NCI-H128 (cell line): ENCODE measurements around the gene RABGAP1L.

Experiments
- DNase-seq: peaks from one replicate; lab custom pipeline; 2025; ENCODE audit not compliant: unreplicated experiment; lab: John Stamatoyannopoulos, UW

The RABGAP1L gene

GRCh38 chr1:174911606-174912005, 752.3 kb downstream of the RABGAP1L start:
- no peak for DNase-seq

DNA sequence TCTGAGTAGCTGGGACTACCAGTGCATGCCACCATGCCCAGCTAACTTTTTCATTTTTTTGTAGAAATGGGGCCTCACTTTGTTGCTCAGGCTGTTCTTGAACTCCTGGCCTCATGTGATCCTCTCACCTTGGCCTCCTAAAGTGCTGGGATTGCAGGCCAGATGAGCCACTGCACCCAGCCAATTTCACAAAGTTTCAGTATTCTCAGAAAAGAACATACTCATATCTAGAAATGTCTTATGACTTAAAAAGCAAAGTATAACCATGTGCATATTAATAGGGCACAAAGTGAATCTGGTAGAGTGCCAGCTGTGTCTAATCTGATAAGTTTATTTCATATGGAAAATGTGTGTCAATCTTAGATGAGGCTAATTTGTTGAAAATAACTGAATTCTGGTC, 752.9 kb downstream of the RABGAP1L start:
- DNase-seq = no peak

GRCh38 chr1:174913225-174913903, 754.0 kb downstream of the RABGAP1L start:
- no peak for DNase-seq

- DNase-seq = no peak
Observed at GRCh38 chr1:174914991-174915390, 755.7 kb downstream of the RABGAP1L start.

DNA sequence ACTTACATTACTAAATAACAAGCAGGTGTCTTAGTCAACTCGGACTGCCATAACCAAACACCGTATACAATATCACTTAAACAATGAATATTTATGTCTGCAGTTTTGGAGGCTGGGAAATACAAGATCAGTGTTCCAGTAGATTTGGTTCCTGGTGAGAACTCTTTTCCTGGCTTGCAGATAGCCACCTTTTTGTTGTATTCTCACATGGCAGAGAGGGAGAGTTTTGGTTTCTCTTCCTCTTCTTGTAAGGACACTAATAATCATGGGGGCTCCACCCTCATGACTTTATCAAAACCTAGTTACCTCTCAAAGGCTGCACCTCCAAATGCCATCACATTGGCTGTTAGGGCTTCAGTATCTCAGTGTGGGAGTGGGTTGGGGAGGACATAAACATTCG, 757.5 kb downstream of the RABGAP1L start:
- no peak for DNase-seq

DNA sequence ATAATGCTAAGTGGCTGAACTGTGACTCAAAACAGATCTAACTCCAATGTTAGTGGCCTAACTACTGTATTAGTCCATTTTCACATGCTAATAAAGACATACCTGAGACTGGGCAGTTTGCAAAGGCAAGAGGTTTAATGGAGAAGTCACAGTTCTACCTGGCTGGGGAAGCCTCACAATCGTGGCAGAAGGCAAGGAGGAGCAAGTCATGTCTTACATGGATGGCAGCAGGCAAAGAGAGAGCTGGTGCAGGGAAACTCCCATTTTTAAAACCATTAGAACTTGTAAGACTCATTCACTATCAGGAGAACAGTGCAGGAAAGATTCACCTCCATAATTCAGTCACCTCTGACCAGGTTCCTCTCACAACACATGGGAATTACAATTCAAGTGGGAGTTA, 760.8 kb downstream of the RABGAP1L start:
- no peak for DNase-seq

DNA sequence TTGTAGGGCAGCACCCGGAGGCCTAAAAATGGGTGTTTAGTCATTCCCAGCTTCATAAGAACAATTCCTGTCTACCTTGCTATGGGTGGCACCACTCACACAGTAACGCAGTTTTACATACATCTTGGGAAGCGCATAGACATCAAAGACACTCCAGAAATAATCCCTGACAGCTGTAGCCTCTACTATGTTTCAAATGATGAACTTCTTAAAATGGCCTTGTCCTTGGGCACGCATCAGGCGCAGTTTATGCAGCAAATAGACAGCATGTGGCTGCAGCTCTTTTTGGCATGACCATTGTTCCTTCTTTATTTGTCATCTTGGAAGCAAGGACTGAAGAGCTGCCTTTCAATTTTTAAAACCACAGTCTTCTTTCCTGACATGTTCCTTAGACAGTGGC, 762.8 kb downstream of the RABGAP1L start:
- no peak for DNase-seq

DNA sequence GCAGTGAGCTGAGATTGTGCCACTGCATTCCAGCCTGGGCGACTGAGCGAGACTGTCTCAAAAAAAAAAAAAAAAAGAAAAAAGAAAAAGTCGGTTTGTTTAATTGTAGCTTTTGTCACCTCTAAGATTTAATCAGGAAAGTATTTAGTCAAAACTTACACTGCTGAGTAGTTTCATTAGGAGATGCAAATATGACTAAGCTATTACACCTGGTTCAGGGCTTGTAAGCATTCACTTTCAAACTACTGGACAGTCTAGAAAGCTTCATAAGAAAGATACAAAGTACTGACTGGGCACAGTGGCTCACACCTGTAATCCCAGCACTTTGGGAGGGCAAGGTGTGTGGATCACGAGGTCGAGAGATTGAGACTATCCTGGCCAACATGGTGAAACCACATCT, 764.5 kb downstream of the RABGAP1L start:
- no peak for DNase-seq

DNA sequence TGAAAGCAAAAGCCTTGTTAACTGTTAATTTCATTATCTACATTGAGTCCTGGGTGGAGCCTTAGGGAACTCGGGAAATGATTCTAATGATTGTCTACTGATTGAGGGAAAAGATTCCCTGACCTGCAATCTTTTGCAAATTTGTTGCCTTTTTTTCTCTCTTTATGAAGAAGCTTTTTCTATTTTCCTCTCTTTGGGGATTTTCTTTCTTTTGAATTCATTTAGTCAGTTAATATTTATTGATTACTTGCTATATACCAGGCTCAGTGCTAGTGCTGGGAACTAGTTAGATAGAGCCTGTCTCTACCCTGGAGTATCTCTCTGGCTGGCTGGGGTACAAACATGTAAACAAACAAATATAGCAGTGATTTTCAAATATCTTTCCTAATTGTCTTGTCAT, 769.2 kb downstream of the RABGAP1L start:
- DNase-seq = no peak

- no peak for DNase-seq
Observed at GRCh38 chr1:174931214-174931613, 771.9 kb downstream of the RABGAP1L start.

DNA sequence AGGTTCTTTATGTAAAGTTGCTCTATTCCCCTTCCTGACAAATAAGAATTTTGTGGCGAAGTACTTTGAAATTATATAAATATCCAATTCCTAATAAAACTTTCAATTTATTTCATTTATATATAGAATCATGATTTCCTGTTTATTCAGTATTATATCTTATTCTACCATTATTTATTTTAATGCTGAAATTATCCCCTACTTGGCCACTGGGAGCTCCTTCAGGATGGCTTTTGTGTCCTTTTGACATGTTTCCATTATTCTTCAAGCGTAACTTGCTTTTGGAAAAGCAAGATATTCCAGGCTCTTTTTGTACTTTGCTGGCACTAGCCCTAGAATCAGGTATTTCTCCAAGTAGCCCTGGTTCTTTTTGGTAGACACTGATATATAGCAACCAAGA, 773.3 kb downstream of the RABGAP1L start:
- DNase-seq = no peak

- no peak for DNase-seq
Observed at GRCh38 chr1:174935961-174936727, 776.8 kb downstream of the RABGAP1L start.

DNA sequence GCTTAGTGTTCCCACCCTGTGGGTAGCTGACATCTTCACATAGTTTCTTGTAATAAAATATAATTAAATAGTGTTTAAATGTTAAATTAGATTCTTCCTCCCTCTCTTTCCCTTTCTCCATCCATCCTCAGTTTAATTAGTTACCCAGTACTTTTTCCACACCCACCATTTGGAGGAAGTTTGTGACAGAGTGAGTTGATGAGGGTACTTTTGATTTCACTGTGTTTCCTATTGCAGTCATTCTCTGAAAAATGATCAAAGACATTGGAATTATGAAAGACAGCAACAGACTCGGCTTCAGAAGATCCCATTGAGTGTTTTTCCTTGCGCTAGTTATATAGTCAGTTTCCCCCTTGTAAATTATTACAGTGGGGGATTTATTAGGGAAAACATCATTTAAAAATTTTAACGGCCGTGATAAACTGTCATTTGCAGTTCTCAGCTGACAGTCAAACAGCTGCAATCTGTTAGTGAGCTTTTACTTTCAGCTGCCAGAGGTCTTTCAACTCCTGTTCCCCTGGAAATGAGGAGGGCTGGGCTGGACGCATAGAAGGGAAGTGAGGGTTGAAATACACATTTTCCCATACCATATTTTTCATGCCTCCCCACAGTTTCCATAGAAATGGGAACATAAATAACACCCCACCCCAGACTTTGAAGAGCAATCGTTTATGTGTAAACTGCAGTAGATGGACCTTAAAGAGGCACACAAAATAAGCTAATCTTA, 779.1 kb downstream of the RABGAP1L start:
- no peak for DNase-seq

GRCh38 chr1:174939775-174940545, 780.6 kb downstream of the RABGAP1L start:
- DNase-seq = no peak

DNA sequence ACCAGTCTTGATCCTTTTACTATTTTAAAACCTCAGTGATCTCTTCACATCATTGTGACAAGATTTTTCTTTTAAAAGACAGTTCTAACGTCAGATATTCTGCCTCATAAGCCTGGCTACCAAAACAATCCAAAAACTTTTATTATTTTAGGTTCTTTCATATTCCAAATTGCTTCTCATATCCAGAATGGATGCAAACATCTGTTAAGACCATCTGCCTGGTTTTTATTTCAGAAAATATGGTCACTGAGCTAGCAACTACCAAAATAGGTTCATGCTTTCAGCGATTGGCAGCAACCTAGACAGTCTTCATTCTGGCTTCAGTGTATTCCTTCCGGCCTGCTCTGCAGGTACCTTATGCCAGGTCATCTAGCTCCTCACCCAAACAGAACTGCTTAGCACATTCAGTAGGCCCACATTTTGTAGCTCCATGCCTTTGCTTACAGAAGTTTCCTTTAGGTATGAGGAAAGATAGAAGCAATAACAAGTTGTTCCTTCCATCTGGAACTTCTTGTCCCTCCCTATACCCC, 781.4 kb downstream of the RABGAP1L start:
- no peak for DNase-seq

GRCh38 chr1:174942547-174943255, 783.4 kb downstream of the RABGAP1L start:
- DNase-seq = no peak

DNA sequence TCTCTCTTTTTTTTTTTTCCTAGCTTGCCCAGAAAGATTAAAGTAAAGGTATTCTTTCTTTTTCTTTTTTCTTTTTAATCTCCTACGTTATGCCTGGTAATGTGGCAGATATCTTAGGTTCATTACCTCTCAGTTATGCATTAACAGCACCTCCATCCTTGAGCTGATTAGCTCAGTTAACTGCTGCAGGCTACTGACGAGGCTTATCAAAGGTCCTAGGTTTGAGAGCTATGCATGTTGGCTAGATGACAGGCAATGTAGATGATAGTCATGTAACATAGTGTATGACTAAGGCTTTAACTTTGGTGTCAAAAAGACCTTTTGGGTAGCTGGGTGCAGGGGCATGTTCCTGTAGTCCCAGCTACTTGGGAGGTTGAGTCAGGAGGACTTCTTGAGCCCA, 786.7 kb downstream of the RABGAP1L start:
- no peak for DNase-seq

DNA sequence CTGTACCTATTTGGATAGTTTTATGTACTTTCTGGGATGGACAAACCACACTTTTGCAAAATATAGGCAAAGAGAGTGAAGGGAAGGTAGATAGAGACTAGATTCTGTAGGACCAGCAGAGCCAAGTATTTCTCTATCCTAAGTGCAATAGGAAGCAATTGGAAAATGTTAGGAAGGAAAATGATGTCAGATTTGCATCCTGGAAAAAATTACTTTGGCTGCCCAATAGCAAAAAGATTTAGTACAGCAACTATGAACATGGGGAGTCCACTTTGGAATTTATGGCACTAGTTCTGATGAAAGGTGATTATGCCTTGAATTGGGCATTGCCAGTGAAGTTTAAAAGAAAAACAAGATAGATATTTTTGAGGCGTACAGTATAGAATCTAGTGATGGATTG, 789.7 kb downstream of the RABGAP1L start:
- DNase-seq = no peak

GRCh38 chr1:174949645-174950044, 790.3 kb downstream of the RABGAP1L start:
- DNase-seq = no peak

DNA sequence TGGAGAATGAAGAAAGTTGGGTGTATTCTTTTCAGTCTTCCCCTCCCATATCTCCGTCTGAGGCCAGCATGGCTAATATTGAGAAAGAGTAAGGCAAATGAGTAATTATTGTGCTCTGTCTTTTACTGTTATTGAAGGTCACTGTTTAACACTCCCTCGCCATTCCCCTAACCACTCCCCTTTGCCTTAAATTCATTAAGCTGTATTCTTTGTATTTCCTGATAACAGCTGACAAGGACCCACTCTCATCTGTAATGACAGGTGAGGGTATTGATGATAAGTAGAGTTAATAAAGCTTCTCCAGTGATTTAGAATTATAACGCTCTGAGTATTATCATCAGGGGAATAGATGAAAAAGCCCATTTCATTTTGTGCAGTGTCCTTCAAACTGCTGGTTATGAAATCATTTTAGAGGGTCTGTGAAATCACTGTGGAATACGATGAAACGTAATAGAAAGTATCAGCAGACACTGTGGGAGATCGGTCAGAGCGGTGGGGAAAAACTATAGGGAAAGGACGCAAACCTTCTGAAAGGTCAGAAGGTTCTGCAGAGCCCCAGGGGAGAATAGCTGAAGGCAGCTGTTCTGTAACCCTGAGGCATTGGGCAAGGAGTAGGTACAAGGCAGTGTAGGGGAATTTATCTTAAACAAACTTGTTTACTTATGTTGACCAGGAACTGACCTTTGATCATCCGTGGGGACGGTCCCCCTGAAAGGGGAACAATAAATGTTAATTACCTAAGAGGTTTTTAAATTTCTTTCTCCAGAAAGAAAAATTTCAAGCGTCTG, 794.2 kb downstream of the RABGAP1L start:
- no peak for DNase-seq
